G401.6 (cell line): Measurements from ENCODE around the gene NLGN1.

Source experiments
- FAIRE-seq: peaks from 2 replicates; lab custom pipeline; 2012; peaks lifted over from hg19 to GRCh38; lab: Jason Lieb, UNC

NLGN1 gene

GRCh38 chr3:173849489-173849888 lies 451.9 kb downstream of the NLGN1 start:
- FAIRE-seq, result no peak

- FAIRE-seq, result no peak
Observed at GRCh38 chr3:173857154-173857553, 459.6 kb downstream of the NLGN1 start.

- no peak for FAIRE-seq
Observed at GRCh38 chr3:173862701-173863100, 465.2 kb downstream of the NLGN1 start.

- FAIRE-seq, result no peak
Observed at GRCh38 chr3:173863551-173863950, 466.0 kb downstream of the NLGN1 start.

- no peak for FAIRE-seq
Observed at GRCh38 chr3:173865900-173866498, 468.5 kb downstream of the NLGN1 start.

- FAIRE-seq, result no peak
Observed at GRCh38 chr3:173869766-173870165, 472.2 kb downstream of the NLGN1 start.

- FAIRE-seq, result no peak
Observed at GRCh38 chr3:173870976-173871375, 473.4 kb downstream of the NLGN1 start.

- no peak for FAIRE-seq
Observed at GRCh38 chr3:173875790-173876189, 478.2 kb downstream of the NLGN1 start.

- FAIRE-seq, result peak; percentile 80
Observed at GRCh38 chr3:173876476-173876875, 478.9 kb downstream of the NLGN1 start.

- FAIRE-seq, result no peak
Observed at GRCh38 chr3:173887888-173888287, 490.3 kb downstream of the NLGN1 start.

- FAIRE-seq, result no peak
Observed at GRCh38 chr3:173889596-173889995, 492.1 kb downstream of the NLGN1 start.

- no peak for FAIRE-seq
Observed at GRCh38 chr3:173890091-173890490, 492.5 kb downstream of the NLGN1 start.

GRCh38 chr3:173891272-173892100 lies 493.9 kb downstream of the NLGN1 start:
- no peak for FAIRE-seq

GRCh38 chr3:173892547-173892946 lies 495.0 kb downstream of the NLGN1 start:
- no peak for FAIRE-seq

GRCh38 chr3:173893066-173893465 lies 495.5 kb downstream of the NLGN1 start:
- no peak for FAIRE-seq

- no peak for FAIRE-seq
Observed at GRCh38 chr3:173893835-173894234, 496.3 kb downstream of the NLGN1 start.

- no peak for FAIRE-seq
Observed at GRCh38 chr3:173897631-173898030, 500.1 kb downstream of the NLGN1 start.

GRCh38 chr3:173901649-173902048 lies 504.1 kb downstream of the NLGN1 start:
- FAIRE-seq, result no peak

- no peak for FAIRE-seq
Observed at GRCh38 chr3:173902401-173902800, 504.9 kb downstream of the NLGN1 start.

GRCh38 chr3:173902871-173903270 lies 505.3 kb downstream of the NLGN1 start:
- no peak for FAIRE-seq

GRCh38 chr3:173905381-173905780 lies 507.8 kb downstream of the NLGN1 start:
- FAIRE-seq, result no peak

- no peak for FAIRE-seq
Observed at GRCh38 chr3:173911446-173911845, 513.9 kb downstream of the NLGN1 start.

- no peak for FAIRE-seq
Observed at GRCh38 chr3:173912126-173912525, 514.6 kb downstream of the NLGN1 start.

- no peak for FAIRE-seq
Observed at GRCh38 chr3:173913397-173913796, 515.9 kb downstream of the NLGN1 start.
